Muscle of leg (tissue), 11 donors: ENCODE measurements around the gene B3GNT3. TPM values are rescaled to one million over a fixed set of nuclear protein-coding genes. Genes with fewer than 3 reads are reported as not detected.

Source experiments
- DNase-seq: peaks from one replicate; pipeline ENCODE4 v3.0.0; 2013
- H3K27ac ChIP-seq: one replicate; pipeline ENCODE4 v1.5.1; 2013; ENCODE audit warnings: mild to moderate bottlenecking, low read length, control low read depth
- H3K27me3 ChIP-seq: one replicate; pipeline ENCODE4 v1.6.1; 2013; ENCODE audit warnings: low read length; ENCODE audit not compliant: control insufficient read depth, insufficient read depth
- H3K36me3 ChIP-seq: one replicate; pipeline ENCODE4 v1.6.1; 2013; ENCODE audit warnings: low read length; ENCODE audit not compliant: control insufficient read depth, insufficient read depth
- H3K4me1 ChIP-seq: one replicate; pipeline ENCODE4 v1.6.1; 2013; ENCODE audit warnings: low read length; ENCODE audit not compliant: control insufficient read depth, insufficient read depth
- H3K4me3 ChIP-seq: one replicate; pipeline ENCODE4 v1.5.1; 2013; ENCODE audit warnings: low read length, control low read depth
- H3K9me3 ChIP-seq: replicated peaks from 2 replicates; pipeline ENCODE4 v1.6.1; 2013; ENCODE audit warnings: low read depth, low read length; ENCODE audit not compliant: control insufficient read depth
- WGBS: methylation state at CpG from one replicate; pipeline ENCODE4 v1.1.5; 2013; ENCODE audit warnings: missing lambda C conversion rate; ENCODE audit not compliant: insufficient coverage; 5-methylcytosine and 5-hydroxymethylcytosine counted together
- polyA plus RNA-seq, 8 donors: library from polyadenylated mRNA; unstranded; fragments of 120-200 nt; gene quantifications; one replicate each; pipeline versions ENCODE4 v1.2.1 to v1.2.3, GENCODE V29; 2013; ENCODE audit warnings: inconsistent platforms in 1 of 8, low replicate concordance in 1 of 8; ENCODE audit not compliant: insufficient read length in 8 of 8, insufficient read depth in 1 of 8
- total RNA-seq: library from RNA; stranded (reverse); fragments of 120-200 nt; gene quantifications from one replicate; pipeline ENCODE4 v1.2.4, GENCODE V29; 2013

Gene B3GNT3
- total and polyA plus RNA-seq, 9 donors, result 0.04 to 3.5 (median 0.38) TPM; not detected in 3

DNA sequence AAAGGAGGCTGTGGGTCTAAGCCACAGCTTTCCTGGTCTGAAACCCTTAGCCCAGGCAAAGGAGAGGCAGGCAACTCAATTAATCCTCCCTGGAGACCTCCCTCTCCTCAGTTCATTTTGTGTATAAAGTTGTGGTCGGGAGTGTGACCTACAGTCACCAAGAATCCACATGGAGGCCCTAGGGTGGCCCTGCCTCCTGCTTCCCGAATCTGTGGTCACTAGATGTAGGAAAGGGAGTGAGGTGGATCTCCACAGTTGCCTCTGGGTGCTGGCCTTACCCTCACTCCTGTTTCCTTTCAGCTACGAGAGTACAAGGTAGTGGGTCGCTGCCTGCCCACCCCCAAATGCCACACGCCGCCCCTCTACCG is 66.0 kb downstream of the B3GNT3 start:
- Histone ChIP-seq H3K9me3 (no peaks in the 10 kb centered on the region), H3K27ac (no peak overlapping the region), H3K4me1 (peaks cover 19% of the 10 kb centered on the region), H3K4me3 (peak overlapping the region; percentile 100), H3K36me3 (peaks cover 48% of the 10 kb centered on the region), H3K27me3 (peaks cover 2% of the 10 kb centered on the region)
- DNase-seq, result no peak
- WGBS, result 20% methylated on average over 1 of the region's 7 CpGs

DNA sequence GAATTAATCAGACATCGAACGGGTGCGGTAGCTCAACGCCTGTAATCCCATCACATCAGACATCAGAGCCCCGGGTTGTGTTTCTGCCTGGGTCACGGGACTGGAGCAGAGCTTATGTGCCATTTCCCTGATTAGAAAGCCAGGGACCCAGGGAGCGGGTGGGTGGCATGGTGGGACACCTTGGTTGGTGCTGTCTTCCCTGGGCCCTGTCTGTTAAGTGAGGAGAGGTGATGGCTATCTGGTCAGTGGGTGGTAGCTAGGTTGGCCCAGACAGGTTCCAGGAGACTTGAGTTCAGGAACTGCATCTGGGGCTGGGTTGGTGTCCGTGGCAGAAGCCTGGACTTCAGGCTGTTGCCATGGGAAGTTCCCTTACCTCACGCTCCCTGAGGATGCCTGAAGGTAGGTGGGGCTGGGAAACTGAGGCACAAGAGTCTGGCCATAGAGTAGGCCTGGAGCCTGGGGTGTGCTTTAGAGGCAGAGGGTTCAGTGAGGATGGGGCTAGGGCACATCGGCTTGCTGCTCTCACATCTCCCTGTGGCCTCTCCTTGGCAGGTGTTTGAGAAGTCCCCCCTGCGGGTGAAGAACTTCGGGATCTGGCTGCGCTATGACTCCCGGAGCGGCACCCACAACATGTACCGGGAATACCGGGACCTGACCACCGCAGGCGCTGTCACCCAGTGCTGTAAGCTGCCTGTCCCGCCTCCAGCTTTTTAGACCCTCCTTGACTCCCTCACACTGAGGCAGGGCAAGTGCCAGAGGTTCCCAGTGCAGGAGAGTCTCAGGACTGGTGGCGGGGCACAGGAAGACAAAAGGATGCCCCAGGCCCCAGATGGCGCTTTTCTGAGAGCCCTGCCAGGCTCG is 66.8 kb downstream of the B3GNT3 start:
- H3K27me3 ChIP-seq, result peaks cover 2% of the 10 kb centered on the region
- H3K4me3 ChIP-seq, result no peak overlapping the region
- H3K4me1 ChIP-seq, result peaks cover 19% of the 10 kb centered on the region
- no peaks in the 10 kb centered on the region for H3K9me3 ChIP-seq
- WGBS, result 76% methylated on average over 12 of the region's 23 CpGs
- H3K27ac ChIP-seq, result no peak overlapping the region
- H3K36me3 ChIP-seq, result peaks cover 48% of the 10 kb centered on the region
- DNase-seq, result no peak

DNA sequence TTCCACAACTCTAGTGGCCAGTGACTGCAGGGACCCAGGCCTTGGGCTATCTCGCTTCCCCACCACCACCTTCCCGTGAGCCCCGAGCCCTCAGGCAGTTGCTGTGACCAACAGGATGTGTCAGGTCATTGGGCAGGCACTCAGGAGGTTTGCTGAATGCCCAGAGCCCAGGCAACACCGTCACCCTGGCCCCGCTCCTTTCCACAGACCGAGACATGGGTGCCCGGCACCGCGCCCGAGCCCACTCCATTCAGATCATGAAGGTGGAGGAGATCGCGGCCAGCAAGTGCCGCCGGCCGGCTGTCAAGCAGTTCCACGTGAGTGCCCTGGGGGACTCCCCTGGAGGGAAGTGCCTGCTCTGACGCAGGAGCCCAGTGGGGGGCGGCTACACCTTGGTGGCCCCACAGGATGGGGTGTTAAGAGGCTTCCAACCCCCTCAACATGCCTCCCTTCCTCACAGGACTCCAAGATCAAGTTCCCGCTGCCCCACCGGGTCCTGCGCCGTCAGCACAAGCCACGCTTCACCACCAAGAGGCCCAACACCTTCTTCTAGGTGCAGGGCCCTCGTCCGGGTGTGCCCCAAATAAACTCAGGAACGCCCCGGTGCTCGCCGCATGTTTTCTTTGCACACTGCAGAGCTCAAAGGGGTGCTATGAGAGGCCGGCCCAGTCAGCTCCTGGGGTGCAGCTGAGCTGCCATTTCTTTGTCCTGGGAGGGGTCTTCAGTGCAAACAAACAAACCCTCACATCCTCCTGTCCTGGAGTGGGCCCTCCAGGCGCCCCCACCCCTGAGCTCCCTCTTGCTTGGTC is 68.0 kb downstream of the B3GNT3 start:
- Histone ChIP-seq H3K27me3 (peaks cover 2% of the 10 kb centered on the region), H3K4me3 (no peak overlapping the region), H3K4me1 (peaks cover 19% of the 10 kb centered on the region), H3K27ac (no peak overlapping the region), H3K9me3 (no peaks in the 10 kb centered on the region), H3K36me3 (peaks cover 48% of the 10 kb centered on the region)
- DNase-seq, result no peak
- 91% methylated on average over 15 of the region's 31 CpGs for WGBS

Other genes starting within 250 kb of the B3GNT3 start
- gene COLGALT1, start 239.5 kb upstream of the B3GNT3 start, total RNA-seq, result 42.1 TPM
- gene COLGALT1, start 239.5 kb upstream of the B3GNT3 start, polyA plus RNA-seq, result 10 to 100 TPM; 68.3 to 97.0 (median 77.4) TPM
- gene UNC13A, start 106.8 kb upstream of the B3GNT3 start, total RNA-seq, result 0.09 TPM
- under 1 TPM; 0.05 to 0.27 (median 0.10) TPM for gene UNC13A, start 106.8 kb upstream of the B3GNT3 start, polyA plus RNA-seq
- 14.1 TPM for gene MAP1S, start 75.7 kb upstream of the B3GNT3 start, total RNA-seq
- 10 to 100 TPM; 22.1 to 51.6 (median 34.1) TPM for gene MAP1S, start 75.7 kb upstream of the B3GNT3 start, polyA plus RNA-seq
- 0.53 TPM for gene FCHO1, start 43.7 kb upstream of the B3GNT3 start, total RNA-seq
- gene FCHO1, start 43.7 kb upstream of the B3GNT3 start, polyA plus RNA-seq, result 1 to 10 TPM in 1 of 8 donors, under 1 TPM in 7; 0.38 to 1.3 (median 0.76) TPM
- not detected for gene INSL3, start 26.4 kb downstream of the B3GNT3 start, total RNA-seq
- not detected for gene INSL3, start 26.4 kb downstream of the B3GNT3 start, polyA plus RNA-seq
- 1.5 TPM for gene JAK3, start 52.8 kb downstream of the B3GNT3 start, total RNA-seq
- 1 to 10 TPM; 1.3 to 2.7 (median 2.2) TPM for gene JAK3, start 52.8 kb downstream of the B3GNT3 start, polyA plus RNA-seq
- 2,929 TPM for gene RPL18A, start 64.8 kb downstream of the B3GNT3 start, total RNA-seq
- gene RPL18A, start 64.8 kb downstream of the B3GNT3 start, polyA plus RNA-seq, result 1,000 to 10,000 TPM; 2,380 to 3,065 (median 2,779) TPM
- not detected for gene SLC5A5, start 76.8 kb downstream of the B3GNT3 start, total RNA-seq
- under 1 TPM in 4 of 8 donors, not detected in 4; 0.04 to 0.07 (median 0.05) TPM for gene SLC5A5, start 76.8 kb downstream of the B3GNT3 start, polyA plus RNA-seq
- 16.4 TPM for gene CCDC124, start 137.9 kb downstream of the B3GNT3 start, total RNA-seq
- 10 to 100 TPM; 58.6 to 78.0 (median 69.7) TPM for gene CCDC124, start 137.9 kb downstream of the B3GNT3 start, polyA plus RNA-seq
- 1.2 TPM for gene KCNN1, start 172.0 kb downstream of the B3GNT3 start, total RNA-seq
- gene KCNN1, start 172.0 kb downstream of the B3GNT3 start, polyA plus RNA-seq, result 1 to 10 TPM in 7 of 8 donors, under 1 TPM in 1; 0.65 to 2.5 (median 1.4) TPM
- 4.9 TPM for gene ARRDC2, start 213.0 kb downstream of the B3GNT3 start, total RNA-seq
- gene ARRDC2, start 213.0 kb downstream of the B3GNT3 start, polyA plus RNA-seq, result 1 to 10 TPM; 3.4 to 6.7 (median 4.4) TPM